ENCODE results near the gene LSM2.
"Not testable (repeated sequence)": the region's sequence is repeated elsewhere in the genome, so short reads cannot be mapped to it uniquely, and the experiment has no call there.

LSM2 gene

DNA sequence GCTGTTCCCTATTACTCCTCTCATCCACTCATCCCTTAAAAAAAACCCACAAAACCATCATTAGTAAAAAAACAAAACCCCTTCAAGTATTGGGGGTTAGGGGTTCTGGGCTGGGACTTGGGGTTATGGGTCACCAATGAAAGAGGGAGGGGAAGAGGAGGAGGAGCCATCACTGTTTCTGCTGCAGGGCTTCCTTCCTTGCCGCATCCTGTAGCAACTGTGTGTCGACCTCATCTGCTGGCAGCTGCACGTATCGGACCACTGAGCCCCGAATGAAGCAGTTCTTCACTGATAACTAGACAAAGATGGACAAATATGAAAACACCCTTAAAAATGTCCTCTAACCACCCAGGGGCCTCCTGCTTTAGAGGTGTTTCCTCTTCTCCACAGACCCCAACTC, 9.2 kb downstream of the LSM2 start:
- DNase-seq (ENCODE audit: low read depth), result no peak

DNA sequence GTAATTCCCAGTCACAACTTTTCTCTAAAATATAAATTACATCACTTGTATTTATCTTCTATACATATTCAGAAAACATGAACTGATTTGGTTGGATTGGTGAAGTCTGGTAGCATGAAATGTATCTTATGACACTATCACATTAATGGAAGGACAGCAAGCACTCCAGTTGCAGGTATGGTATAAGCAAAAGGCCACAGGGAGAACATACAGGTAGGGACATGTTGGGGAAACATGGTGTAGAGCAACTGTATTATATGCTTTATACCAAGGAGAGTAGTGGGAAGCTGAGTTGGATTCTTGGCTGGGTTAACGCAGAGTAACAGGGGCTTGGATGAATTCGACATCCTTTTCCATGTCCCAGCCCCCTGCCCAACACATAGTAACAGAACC, 9.8 kb downstream of the LSM2 start:
- DNase-seq (ENCODE audit: low read depth), result no peak

DNA sequence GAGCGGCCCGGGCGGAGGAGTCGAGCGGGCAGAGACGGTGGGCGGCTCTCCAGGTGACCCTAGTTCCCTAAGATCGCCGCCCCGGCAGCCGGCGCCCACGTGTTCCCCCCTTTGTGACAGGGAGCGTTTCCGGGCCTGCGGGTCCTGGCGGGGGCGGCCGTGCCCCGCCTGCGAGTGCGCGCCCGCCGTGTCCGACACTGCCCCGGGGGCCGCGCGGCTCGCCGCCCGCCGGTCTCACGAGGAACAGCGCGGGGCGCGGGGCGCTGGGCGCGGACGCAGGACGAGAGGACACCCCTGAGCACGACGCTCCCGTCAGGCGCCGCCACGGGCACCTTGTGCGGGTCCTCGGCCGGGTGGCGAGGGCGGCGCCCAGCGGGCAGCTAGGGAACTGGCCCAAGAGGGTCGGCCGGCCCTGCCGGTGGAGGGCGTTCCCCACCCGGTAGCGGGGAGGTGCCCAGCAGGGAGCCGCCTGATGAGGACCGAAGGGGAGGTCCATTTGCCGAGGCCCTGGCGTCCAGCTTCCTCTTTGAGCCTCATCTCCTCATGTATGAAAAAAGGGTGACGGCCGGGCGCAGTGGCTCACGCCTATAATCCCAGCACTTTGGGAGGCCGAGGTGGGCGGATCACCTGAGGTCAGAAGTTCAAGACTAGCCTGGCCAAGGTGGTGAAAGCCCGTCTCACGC, 11.0 kb downstream of the LSM2 start, which contains the start of gene VARS1:
Gene VARS1, minus strand, starts transcription at position 137 of the 683 bp plus-strand sequence. CDS start 535 bp downstream, outside the sequence.
- peak; percentile 86 for DNase-seq (ENCODE audit: low read depth)

DNA sequence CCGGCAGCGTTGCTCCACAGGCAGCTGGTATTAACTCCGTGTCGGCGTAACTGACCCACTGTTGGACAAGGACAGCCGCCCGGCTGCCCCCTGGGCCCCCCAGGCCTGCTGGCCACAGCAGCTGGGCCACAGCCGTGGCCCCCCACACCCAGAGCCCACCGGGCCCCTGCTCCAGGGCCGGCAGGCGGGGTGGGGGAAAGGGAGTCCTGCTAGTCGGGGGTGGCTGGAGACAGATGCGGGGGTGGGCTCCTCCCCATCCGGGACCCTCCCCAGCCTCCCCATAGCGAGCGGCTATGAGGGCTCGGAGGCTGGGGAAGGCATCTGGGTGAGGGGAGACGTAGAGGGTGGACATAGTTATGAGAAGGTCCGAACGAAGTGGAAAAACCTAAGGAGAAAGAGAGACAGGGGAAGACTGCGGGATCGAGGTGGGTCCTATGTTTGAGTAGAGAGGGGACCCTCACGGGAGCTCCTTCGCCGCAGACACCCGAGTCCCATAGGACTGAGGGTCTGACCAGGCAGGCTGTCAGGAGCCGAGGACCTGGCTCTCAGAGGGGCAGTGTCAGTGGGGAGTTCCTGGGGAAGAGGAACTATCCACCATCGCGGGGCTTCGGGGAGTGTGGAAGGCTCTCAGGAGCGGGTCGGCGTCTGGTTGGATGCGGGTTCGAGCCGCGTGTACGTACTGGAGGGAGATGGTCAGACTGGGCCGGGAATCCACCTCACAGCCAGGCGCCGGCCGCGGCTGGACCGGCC, 11.7 kb downstream of the LSM2 start:
- no peak for DNase-seq (ENCODE audit: low read depth)

DNA sequence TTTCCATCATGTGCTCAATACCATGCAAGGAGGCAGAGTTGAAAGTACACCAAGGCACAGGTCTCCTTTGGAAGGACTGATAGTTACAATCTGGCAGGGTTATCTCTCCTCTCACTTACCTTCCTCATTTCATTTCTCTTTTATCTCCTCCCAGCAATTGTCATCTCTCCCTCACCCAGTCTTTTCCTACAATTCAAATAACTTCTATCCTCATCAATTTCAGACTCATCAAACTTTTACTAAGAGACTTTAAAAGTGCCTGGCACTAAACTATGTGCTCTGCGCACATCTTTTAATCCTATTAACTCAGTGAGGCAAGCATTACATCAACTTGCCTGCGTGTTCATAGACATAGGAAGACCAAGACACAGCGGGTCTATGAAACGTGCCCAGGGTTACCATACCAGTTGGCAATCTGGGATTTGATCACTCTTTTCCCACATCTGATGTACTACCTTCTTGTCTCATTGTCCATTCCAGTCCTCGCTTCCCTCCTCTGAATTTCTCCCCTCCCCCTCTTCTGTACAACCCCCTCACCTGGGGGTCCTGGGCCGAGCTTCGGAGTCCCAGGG, 12.4 kb downstream of the LSM2 start:
- DNase-seq (ENCODE audit: low read depth), result no peak

DNA sequence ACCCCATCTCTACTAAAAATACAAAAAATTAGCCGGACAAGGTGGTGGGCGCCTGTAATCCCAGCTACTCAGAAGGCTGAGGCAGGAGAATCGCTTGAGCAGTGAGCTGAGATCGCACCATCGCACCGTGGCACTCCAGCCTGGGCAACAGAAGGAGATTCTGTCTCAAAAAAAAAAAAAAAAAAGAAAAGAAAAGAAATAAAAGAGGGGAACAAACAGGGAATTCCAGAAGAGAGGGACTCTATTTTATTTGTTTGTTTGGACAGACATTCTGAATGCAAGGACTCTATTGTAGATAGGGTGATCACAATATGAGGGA, 12.9 kb downstream of the LSM2 start:
- not testable (repeated sequence) for DNase-seq (ENCODE audit: low read depth)

DNA sequence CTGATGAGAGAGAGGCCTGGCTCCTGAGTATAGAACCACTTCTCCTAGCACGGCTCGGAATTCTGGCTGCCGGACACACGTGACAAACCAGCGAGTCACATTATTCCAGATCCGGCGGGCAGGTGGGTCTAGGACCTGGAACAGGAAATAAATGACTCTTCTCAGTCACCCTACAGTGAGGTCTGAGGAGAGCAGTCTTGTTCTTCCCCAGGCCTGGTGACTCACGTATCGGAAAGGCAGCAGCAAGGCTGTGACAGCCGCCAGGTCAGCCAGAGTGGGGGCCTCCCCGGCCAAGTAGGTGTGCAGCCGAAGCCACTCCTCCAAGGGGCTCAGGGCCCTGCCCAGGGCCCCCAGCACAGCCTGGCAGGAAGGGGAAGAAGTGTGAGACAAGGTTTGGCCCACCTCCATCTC, 14.0 kb downstream of the LSM2 start:
- no peak for DNase-seq (ENCODE audit: low read depth)

DNA sequence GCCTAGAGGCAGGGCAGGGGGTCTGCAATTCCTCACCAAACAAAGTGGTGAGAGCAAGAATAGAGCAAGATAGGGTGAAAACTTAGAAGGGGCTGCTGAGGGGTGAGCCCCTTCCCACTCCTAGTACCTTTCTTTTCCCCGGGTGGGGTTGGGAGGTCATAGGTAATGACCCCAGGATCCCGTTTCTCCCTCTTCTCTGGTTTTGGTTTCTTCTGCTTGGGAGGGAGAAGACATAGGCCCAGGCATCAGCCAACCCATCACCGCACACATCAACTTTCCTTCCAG, 14.7 kb downstream of the LSM2 start:
- DNase-seq (ENCODE audit: low read depth), result no peak

DNA sequence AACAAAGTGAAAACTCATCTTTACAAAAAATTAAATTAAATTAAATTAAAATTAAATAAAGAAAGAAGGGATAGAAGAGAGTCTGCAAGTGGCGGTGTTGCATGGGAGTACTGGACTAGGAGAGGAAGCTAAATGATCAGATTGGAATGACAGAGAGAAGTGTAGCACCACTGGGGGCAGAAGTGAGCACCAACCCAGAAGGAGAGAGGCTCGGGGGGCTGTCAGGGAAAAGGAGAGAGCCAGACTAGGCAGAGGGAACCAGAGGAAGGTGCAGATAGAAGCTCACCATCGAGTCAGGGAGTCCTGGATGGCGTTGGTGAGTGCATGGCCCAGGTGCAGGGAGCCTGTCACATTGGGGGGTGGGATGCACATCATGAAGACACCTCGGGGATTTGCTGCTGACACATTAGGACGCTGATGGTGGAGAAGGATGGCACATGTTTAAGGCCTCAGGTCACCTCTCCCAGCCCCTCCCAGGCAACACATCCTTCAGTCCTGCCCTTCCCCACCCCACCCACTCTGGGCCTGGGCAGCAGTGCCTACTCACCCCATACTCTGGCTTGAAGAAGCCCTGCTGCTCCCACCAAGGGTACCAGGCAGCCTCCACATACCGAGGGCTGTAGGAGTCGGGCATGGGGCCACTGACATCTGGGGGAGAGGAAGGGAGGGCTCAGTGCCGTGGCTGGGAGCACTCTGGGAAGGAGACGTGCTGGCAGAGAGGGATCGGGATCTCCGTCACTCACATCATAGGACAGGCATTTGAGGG, 15.3 kb downstream of the LSM2 start:
- DNase-seq (ENCODE audit: low read depth), result no peak

DNA sequence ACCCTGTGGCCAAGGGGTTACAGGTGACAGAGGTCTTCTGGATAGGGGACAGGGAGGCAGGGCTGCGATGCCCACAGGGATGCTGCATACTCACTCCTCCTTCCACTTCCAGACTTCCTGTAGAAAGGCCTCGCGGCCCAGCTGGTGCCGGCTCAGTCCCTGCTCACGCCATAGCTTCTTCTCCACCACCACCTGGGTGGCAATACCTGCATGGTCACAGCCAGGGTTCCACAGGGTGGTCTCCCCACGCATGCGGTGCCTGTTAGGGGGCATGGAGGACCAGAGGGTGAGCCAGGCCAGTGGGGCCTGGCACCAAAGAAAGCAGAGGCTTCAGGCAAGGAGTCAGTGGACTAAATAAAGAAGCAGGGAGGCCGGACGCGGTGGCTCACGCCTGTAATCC, 21.3 kb downstream of the LSM2 start:
- no peak for DNase-seq (ENCODE audit: low read depth)

DNA sequence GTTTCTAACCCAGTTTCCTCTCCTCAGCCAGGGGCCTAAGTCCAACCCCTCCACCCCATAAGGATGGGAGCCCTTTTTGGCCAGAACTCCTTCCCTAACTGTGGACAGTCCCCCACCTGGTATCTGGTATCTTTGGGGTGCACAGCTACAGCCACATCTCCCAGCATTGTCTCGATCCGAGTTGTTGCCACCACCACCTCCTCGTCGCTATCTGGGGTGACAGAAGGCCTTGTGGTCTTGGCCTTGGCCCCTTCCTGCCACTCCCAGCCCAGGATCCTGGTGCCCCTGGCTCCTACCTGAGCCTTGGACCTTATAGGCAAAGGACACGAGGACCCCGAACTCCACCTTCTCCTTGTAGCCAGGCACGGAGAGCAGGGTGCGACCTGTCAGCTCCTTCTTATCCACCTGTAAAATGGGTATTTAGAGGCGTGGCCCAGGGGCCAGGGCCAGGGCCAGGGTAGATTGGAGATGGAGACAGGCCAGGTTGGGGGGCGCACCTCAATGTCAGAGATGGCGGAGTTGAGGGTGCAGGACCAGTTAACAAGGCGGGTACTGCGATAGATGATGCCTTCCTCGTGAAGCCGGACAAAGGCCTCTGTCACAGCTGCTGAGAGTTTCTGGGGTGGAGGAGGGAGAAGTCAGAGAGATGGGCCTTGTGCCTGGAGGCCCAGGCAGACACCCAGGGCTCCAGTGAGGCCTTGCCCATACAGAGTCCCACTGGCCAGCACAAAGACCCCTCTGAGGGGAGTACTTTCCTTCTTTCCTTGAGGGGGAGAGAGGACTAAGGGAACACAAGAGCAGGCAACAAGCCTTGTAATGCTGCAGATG, 22.5 kb downstream of the LSM2 start:
- DNase-seq (ENCODE audit: low read depth), result no peak

DNA sequence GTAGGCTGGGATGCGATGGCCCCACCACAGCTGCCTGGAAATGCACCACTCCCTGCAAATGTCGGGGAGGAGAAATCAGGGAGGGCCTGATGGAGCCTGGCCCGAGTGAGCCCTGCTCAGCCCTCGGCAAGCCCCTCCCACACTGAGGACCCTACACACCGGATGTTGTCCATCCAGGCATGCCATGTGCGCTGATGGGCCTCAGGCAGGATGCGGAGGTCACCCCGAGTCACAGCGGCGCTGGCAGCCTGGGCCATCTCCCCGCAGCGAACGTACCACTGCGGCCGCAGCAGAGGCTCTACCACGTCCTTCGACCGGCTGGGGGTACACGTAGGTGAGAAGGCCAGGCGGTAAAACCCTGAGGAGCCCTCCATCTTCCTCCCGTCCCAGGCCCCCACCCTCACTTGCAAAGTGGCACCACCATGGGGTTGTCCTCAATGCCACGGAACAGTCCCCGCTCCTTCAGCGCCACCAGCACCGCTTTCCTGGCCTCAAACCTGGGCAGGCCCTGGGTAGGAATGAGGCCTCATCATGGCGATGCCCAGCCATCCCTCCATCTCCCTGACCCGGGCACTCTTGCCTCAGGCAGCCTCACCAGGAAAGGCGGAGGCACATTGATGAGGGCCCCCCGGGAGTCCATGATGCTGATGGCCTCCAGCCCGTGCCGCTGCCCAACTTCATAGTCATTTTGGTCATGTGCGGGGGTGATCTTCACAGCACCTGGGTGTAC, 24.5 kb downstream of the LSM2 start:
- no peak for DNase-seq (ENCODE audit: low read depth)

DNA sequence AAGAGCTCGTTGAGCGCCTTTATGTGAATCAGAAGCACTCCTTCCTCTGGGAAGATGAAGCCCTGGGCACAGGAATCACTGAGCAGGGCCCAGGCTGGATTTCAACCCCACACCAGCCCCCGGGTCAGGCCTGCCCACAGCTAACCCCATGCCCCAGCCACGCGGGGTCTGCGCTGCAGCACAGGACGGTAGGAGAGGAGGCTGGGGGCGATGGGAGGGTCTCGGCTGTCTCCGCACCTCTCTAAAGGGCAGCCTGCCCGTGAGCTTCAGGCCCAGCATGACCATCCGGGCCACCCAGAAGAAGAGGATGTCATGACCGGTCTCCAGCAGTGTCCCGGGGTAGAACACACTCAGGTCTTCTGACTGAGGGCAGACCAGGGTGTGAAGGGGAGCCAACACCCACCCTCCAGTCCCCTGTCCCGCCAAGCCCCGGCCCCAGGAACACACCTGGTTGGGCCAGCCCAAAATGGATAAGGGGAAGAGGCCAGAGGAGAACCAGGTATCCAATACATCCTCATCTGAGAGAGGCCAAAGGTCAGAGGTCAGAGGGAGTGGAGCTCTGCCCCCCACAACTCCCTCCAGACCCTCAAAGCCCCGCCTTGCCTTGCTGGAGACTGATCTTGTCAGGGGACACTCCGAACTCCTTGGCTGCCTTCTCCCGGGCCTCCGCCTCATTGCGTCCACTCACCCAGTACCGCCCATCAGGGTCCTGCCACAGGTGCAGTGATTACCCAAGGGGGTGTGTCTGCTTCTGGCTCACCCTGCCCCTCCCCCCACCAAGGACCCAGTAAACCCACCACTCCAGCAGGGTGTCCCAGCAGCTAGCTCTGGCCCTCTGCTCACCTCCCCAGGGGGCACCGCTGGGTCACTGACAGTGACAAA, 25.3 kb downstream of the LSM2 start:
- DNase-seq (ENCODE audit: low read depth), result no peak

DNA sequence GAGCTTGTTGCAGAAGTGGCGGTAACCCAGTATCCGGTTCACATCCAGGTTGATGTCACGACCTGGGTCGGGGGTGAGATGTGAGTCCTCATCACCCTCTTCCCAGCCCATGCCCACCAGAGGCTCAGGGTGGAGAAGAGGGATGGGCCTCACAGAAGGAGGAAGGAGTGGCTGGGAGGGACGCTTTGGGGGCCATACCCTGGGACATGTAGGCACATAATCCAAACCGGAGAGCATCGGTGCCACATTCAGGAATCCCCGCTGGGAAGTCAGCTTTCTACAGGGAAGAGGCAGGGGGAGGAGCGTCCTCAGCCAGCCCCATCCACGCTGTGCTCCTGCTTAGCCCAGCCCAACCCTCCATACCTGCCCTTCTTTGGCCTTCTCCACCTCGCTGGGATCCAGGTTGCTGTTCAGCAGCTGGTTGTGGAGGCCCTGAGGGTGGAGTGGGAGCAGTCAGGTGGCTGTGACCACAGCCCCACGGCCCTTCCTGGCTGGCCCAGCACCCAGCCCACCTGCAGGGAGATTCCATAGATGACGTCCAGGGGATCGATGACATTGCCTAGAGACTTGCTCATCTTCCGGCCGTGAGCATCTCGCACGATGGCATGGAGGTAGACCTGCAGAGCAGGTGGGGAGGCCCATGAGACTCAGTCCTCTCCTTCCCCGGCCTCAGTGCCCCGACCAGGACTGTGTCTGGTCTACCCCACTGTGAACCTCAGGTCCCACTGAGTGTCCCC, 26.1 kb downstream of the LSM2 start:
- DNase-seq (ENCODE audit: low read depth), result no peak

DNA sequence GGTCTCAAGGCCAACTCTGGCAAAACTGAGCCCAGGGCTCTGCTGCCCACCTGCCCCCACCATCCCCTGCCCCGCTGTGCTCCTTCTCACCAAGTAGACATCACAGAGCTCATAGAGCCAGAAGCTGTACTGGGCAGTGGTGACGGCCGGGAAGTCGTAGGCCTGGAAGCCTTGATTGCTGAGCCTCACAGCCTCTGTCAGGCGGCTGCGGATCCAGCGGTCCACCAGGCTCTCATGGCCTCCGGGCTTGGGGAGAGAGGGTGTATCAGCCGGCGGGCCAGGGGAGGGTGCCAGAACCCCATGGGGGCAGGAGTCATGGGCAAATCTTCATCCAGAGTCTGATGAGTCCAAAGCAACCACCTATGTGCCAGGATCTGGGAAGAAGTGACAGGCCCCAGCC, 26.9 kb downstream of the LSM2 start:
- DNase-seq (ENCODE audit: low read depth), result no peak

DNA sequence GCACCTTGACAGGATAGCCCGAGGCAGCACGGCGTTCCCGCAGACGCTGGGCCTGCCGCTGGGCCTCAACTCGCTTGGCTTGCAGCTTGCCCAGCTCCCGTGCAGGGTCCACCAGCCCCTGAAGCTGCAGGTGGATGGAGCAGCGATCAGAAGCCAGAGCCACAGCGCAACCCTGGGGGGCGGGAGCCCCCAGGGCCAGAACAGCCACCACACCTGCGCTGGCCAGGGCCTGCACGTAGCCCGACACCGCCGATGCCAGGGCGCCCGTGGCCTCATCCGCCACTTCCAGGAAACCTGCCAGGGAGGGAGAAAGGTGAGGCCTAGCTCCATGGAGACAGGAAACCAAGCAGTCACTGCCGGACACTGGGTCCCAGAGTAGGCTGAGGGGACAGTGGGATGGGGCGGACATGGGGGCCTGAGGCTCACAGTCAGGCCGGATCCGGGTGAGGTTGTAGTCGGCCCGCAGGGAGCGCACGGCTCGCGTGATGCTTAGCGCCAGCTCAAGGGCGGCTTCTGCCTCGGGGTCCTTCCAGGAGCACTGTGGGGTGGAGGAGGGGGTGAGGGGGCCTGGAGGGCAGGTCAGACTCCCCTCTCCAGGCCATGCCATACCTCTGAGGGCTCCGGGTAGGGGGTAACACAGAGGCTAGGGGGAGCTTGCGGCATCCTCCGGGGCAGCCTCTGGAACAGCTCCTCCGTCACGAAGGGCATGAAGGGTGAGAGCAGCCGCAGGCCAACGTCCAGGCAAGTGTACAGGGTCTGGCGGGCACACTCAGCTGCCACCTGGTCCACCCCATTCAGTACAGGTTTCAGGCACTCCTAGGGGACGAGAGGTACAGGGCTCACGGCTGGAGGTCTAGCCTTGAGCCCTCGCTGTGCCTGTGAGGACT, 27.5 kb downstream of the LSM2 start:
- DNase-seq (ENCODE audit: low read depth), result no peak

DNA sequence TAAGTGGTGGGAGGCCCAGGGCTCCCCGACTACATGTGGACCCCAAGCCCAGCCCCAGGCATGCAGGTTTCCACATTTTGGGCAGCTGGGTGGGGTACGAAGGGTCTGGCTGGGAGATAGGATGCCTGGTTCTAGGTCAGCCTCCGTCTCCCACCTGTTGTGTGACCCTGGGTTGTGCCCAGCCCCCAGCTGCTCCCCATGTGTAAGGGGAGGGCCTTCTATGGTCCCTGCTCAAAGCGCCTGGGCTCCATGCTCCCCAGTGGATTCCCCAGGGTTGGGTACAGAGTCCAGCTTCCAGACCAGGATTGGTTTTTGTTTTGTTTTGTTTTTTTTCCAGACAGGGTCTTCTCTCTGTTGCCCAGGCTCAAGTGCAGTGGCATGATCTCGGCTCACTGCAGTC, 28.6 kb downstream of the LSM2 start:
- no peak for DNase-seq (ENCODE audit: low read depth)

DNA sequence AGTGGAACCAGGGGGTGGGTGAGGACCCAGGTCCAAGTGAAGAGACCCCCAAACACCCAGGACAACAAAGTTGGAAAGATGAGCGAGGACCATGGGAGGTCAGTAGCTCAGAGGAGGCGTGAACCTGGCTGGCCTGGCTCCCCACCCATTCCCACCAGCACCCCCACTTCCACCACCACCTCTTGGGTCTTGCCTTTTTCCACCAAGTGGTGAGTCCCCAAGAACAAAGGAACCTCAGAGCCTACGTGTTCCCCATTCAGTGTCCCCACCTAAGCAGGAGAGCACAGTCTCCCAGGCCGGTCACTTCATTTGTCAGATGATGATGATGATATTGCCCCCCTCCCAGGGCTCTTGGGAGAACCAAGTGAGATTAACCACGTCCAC, 29.1 kb downstream of the LSM2 start:
- no peak for DNase-seq (ENCODE audit: low read depth)
